PC-3 (cell line): Measurements from ENCODE around the gene POMT1. TPM values are rescaled to one million over a fixed set of nuclear protein-coding genes. Genes with fewer than 3 reads are reported as not detected.

ENCODE experiments used
- ATAC-seq: fragments of 200-7000 bp; cut with Tn5 transposase; 2 replicates; pipeline ENCODE4 v1.9.1; 2020; ENCODE audit warnings: mild to moderate bottlenecking, moderate library complexity
- BruUV-seq: library from RNA; stranded (reverse); fragments of 400-500 nt; replicated peaks from 2 replicates; lab custom pipeline; 2021; lab: Mats Ljungman, UMichigan
- CTCF ChIA-PET: fragments of 300-600 bp; sonication (Branson Sonifier 250); formaldehyde crosslinking; loops from one replicate; lab custom pipeline; 2022; ENCODE audit warnings: antibody characterized with exemption; lab: Charles Lee
- POLR2A ChIA-PET: fragments of 300-600 bp; sonication (Branson Sonifier 250); formaldehyde crosslinking; loops from one replicate; lab custom pipeline; 2022; ENCODE audit warnings: antibody characterized with exemption; ENCODE audit not compliant: unreplicated experiment; lab: Charles Lee
- DNase-seq: peaks from one replicate; pipeline ENCODE4 v3.0.0-alpha.2; 2015
- H2AFZ ChIP-seq: fragments of 300-600 bp; sonication (generic); 2 replicates; pipeline ENCODE4 v1.6.0; 2016; ENCODE audit warnings: antibody characterized with exemption, low read length
- H3F3A ChIP-seq: fragments of 300-600 bp; sonication (generic); one replicate; pipeline ENCODE4 v1.6.0; 2017; ENCODE audit warnings: antibody characterized with exemption, low read length, control low read depth, mild to moderate bottlenecking; ENCODE audit not compliant: unreplicated experiment
- H3K27ac ChIP-seq: fragments of 300-600 bp; sonication (generic); 2 replicates; pipeline ENCODE4 v1.5.1; 2016; ENCODE audit warnings: mild to moderate bottlenecking, low read length
- H3K27me3 ChIP-seq: fragments of 300-600 bp; sonication (generic); 2 replicates; pipeline ENCODE4 v1.6.1; 2016; ENCODE audit warnings: low read length, mixed read lengths
- H3K36me3 ChIP-seq: fragments of 300-600 bp; sonication (generic); 2 replicates; pipeline ENCODE4 v1.6.1; 2016; ENCODE audit warnings: low read depth, mixed run types, low read length, mixed read lengths
- H3K4me1 ChIP-seq: fragments of 300-600 bp; sonication (generic); 2 replicates; pipeline ENCODE4 v1.5.1; 2016; ENCODE audit warnings: low read length; ENCODE audit not compliant: insufficient read depth
- H3K4me2 ChIP-seq: fragments of 300-600 bp; sonication (generic); 2 replicates; pipeline ENCODE4 v1.6.0; 2016; ENCODE audit warnings: low read length
- H3K4me3 ChIP-seq: fragments of 300-600 bp; sonication (generic); 2 replicates; pipeline ENCODE4 v1.5.1; 2016; ENCODE audit warnings: mild to moderate bottlenecking, low read length, mixed read lengths
- H3K79me2 ChIP-seq: fragments of 300-600 bp; sonication (generic); 2 replicates; pipeline ENCODE4 v1.6.1; 2017; ENCODE audit warnings: low read length, mixed read lengths
- H3K9ac ChIP-seq: fragments of 300-600 bp; sonication (generic); 2 replicates; pipeline ENCODE4 v1.6.0; 2016; ENCODE audit warnings: mild to moderate bottlenecking, low read length
- H3K9me2 ChIP-seq: fragments of 300-600 bp; sonication (generic); replicated peaks from 2 replicates; pipeline ENCODE4 v1.6.1; 2016; ENCODE audit warnings: mixed run types, low read length, mixed read lengths
- H3K9me3 ChIP-seq: fragments of 300-600 bp; sonication (generic); 2 replicates; pipeline ENCODE4 v1.6.1; 2016; ENCODE audit warnings: low read length, mixed read lengths
- H4K20me1 ChIP-seq: fragments of 300-600 bp; sonication (generic); 2 replicates; pipeline ENCODE4 v1.6.1; 2016; ENCODE audit warnings: low read length, mixed read lengths
- CTCF ChIP-seq: fragments of 300-600 bp; sonication (generic); conservative IDR thresholded peaks from 2 replicates; pipeline ENCODE4 v1.5.1; 2017; ENCODE audit warnings: antibody characterized with exemption, low read depth, mild to moderate bottlenecking, low read length
- EZH2 ChIP-seq: fragments of 300-600 bp; sonication (generic); IDR thresholded peaks from one replicate; pipeline ENCODE4 v1.6.1; 2017; ENCODE audit warnings: antibody characterized with exemption, mild to moderate bottlenecking, low read length; ENCODE audit not compliant: unreplicated experiment
- EZH2phosphoT487 ChIP-seq: fragments of 300-600 bp; sonication (generic); IDR thresholded peaks from 2 replicates; pipeline ENCODE4 v1.6.1; 2018; ENCODE audit warnings: mild to moderate bottlenecking, antibody characterized with exemption, low read length, borderline replicate concordance
- intact Hi-C: fragments of 100-400 bp; cut with micrococcal nuclease; formaldehyde crosslinking; loops from 2 replicates; pipeline ENCODE4 v1.9.0; 2023
- total RNA-seq: library from RNA; depleted of rRNA; stranded (reverse); fragments of >200 nt; gene quantifications from 2 replicates; pipeline ENCODE4 v1.2.3, GENCODE V29; 2014

Gene POMT1
- total RNA-seq, 1 experiment from 2014 or later: 24.1 TPM

GRCh38 chr9:131500377-131500776 lies 2.3 kb upstream of the POMT1 start:
- Histone ChIP-seq H3K4me1 (peaks cover 19% of the 10 kb centered on the region), H2AFZ (no peak overlapping the region), H3K36me3 (peaks cover 4% of the 10 kb centered on the region), H3K27ac (peak overlapping the region; percentile 52), H3K79me2 (peaks cover 15% of the 10 kb centered on the region), H3K4me2 (peak overlapping the region; percentile 43; the same call in 1 of the 2 replicates), H3K9me2 (no peaks in the 10 kb centered on the region), H3K9ac (no peak overlapping the region), H4K20me1 (no peaks in the 10 kb centered on the region), H3K4me3 (no peak overlapping the region), H3K9me3 (no peaks in the 10 kb centered on the region), H3K27me3 (no peaks in the 10 kb centered on the region), H3F3A (no peaks in the 10 kb centered on the region)
- TF ChIP-seq CTCF (no peak), EZH2 (no peak), EZH2phosphoT487 (no peak)
- ChIA-PET CTCF (interaction anchor here (0.7 kb wide), 1 partner anchor 67 kb away, joined by 3 read pairs; no protein-coding TSS in a partner anchor), POLR2A (no interaction called here)
- DNase-seq: no peak
- intact Hi-C loops: loop anchor here (5.0 kb wide), 1 partner anchor 62 kb away; no protein-coding TSS in a partner anchor
- BruUV-seq: no TSS peak
- ATAC-seq: no peak

- BruUV-seq: no TSS peak
- ChIA-PET POLR2A (no interaction called here), CTCF (interaction anchor here (0.7 kb wide), 1 partner anchor 67 kb away, joined by 3 read pairs; no protein-coding TSS in a partner anchor)
- Histone ChIP-seq H3K9me2 (no peaks in the 10 kb centered on the region), H3K4me1 (peaks cover 19% of the 10 kb centered on the region), H3K27me3 (no peaks in the 10 kb centered on the region), H3K9me3 (no peaks in the 10 kb centered on the region), H3K9ac (no peak overlapping the region), H3K79me2 (peaks cover 15% of the 10 kb centered on the region), H3F3A (no peaks in the 10 kb centered on the region), H4K20me1 (no peaks in the 10 kb centered on the region), H3K36me3 (peaks cover 4% of the 10 kb centered on the region), H3K4me2 (peak overlapping the region; percentile 43; the same call in 1 of the 2 replicates), H3K4me3 (no peak overlapping the region), H2AFZ (no peak overlapping the region), H3K27ac (peak overlapping the region; percentile 52)
- DNase-seq: peak; percentile 78
- TF ChIP-seq CTCF: no peak
- TF ChIP-seq EZH2phosphoT487: no peak
- TF ChIP-seq EZH2: no peak
- peak; percentile 39 for ATAC-seq
- intact Hi-C loops: loop anchor here (5.0 kb wide), 1 partner anchor 61 kb away; no protein-coding TSS in a partner anchor
These were observed 1.7 kb upstream of the POMT1 start for GRCh38 chr9:131500939-131501541.
